H1 (cell line): ENCODE data around the gene CACUL1. TPM values are rescaled to one million over a fixed set of nuclear protein-coding genes. Genes with fewer than 3 reads are reported as not detected.

Experiments used
- CTCF ChIA-PET: fragments of 300-600 bp; sonication (Branson Sonifier 250); formaldehyde crosslinking; loops from one replicate; lab custom pipeline; 2021; ENCODE audit not compliant: partially characterized antibody; lab: Charles Lee
- POLR2A ChIA-PET: fragments of 300-600 bp; sonication (Branson Sonifier 250); formaldehyde crosslinking; loops from one replicate; lab custom pipeline; 2021; ENCODE audit warnings: inconsistent platforms; ENCODE audit not compliant: partially characterized antibody; lab: Charles Lee
- DNase-seq, 2 experiments: peaks; one replicate each; pipeline versions ENCODE4 v3.0.0 to v3.0.0-alpha.2; 2010 to 2022; ENCODE audit warnings: low spot score in 2 of 2, low read depth in 1 of 2, mixed read lengths in 1 of 2
- FAIRE-seq: peaks from 2 replicates; lab custom pipeline; 2011; peaks lifted over from hg19 to GRCh38; lab: Jason Lieb, UNC
- H2AFZ ChIP-seq: 2 replicates; pipeline ENCODE4 v1.8.1; 2012; ENCODE audit warnings: low read length, inconsistent platforms
- H2AK5ac ChIP-seq: 2 replicates; pipeline ENCODE4 v1.6.1; 2013; ENCODE audit warnings: low read depth, low read length
- H2BK120ac ChIP-seq: replicated peaks from 2 replicates; pipeline ENCODE3; 2013; ENCODE audit warnings: low read depth, low read length, inconsistent platforms
- H2BK12ac ChIP-seq: 2 replicates; pipeline ENCODE4 v1.6.1; 2013; ENCODE audit warnings: low read depth, low read length
- H2BK15ac ChIP-seq: 2 replicates; pipeline ENCODE4 v1.6.1; 2013; ENCODE audit warnings: low read length
- H2BK20ac ChIP-seq: 2 replicates; pipeline ENCODE4 v1.6.1; 2013; ENCODE audit warnings: low read length
- H2BK5ac ChIP-seq: 2 replicates; pipeline ENCODE4 v1.6.1; 2013; ENCODE audit warnings: low read depth, low read length
- H3K14ac ChIP-seq: 2 replicates; pipeline ENCODE4 v1.6.1; 2013; ENCODE audit warnings: inconsistent platforms; ENCODE audit not compliant: insufficient read length
- H3K18ac ChIP-seq: 2 replicates; pipeline ENCODE4 v1.6.1; 2013; ENCODE audit warnings: low read length; ENCODE audit errors: extremely low read depth
- H3K23ac ChIP-seq: 2 replicates; pipeline ENCODE4 v1.6.1; 2013; ENCODE audit warnings: inconsistent platforms; ENCODE audit not compliant: insufficient read length
- H3K23me2 ChIP-seq: 2 replicates; pipeline ENCODE4 v1.6.1; 2013; ENCODE audit warnings: low read depth, low read length
- H3K27ac ChIP-seq: 2 replicates; pipeline ENCODE4 v1.6.1; 2011; ENCODE audit warnings: low read depth, low read length, inconsistent platforms
- H3K27me3 ChIP-seq, 4 experiments: replicated peaks in 1 of 4; 1 replicate in 1 of 4; 2 replicates in 3 of 4; pipeline versions ENCODE4 v1.6.1 to v1.8.1; 2011 to 2013; ENCODE audit warnings: low read length in 3 of 4, mild to moderate bottlenecking in 3 of 4, inconsistent platforms in 2 of 4, mixed read lengths in 2 of 4, moderate library complexity in 1 of 4; ENCODE audit not compliant: control insufficient read depth in 3 of 4, insufficient read depth in 3 of 4; ENCODE audit errors: extremely low read depth in 1 of 4
- H3K36me3 ChIP-seq, 4 experiments: 2 replicates each; pipeline versions ENCODE4 v1.6.1 to v1.8.1; 2011 to 2013; ENCODE audit warnings: mild to moderate bottlenecking in 4 of 4, low read length in 3 of 4, moderate library complexity in 2 of 4, control low read depth in 1 of 4, inconsistent platforms in 1 of 4; ENCODE audit not compliant: insufficient read depth in 4 of 4, control insufficient read depth in 2 of 4
- H3K4ac ChIP-seq: replicated peaks from 2 replicates; pipeline ENCODE3; 2013; ENCODE audit warnings: low read length, low read depth, mixed read lengths, inconsistent platforms; ENCODE audit not compliant: insufficient read length
- H3K4me1 ChIP-seq, 4 experiments: replicated peaks in 1 of 4; 1 replicate in 1 of 4; 2 replicates in 3 of 4; pipeline versions ENCODE4 v1.6.1 to v1.8.1; 2011 to 2013; ENCODE audit warnings: low read length in 3 of 4, inconsistent platforms in 2 of 4, mixed read lengths in 1 of 4; ENCODE audit not compliant: insufficient read depth in 4 of 4, control insufficient read depth in 3 of 4
- H3K4me2 ChIP-seq, 2 experiments: 2 replicates each; pipeline versions ENCODE4 v1.6.1 to v1.8.1; 2011 to 2013; ENCODE audit warnings: low read depth in 2 of 2, low read length in 2 of 2, control low read depth in 1 of 2, inconsistent platforms in 1 of 2, mild to moderate bottlenecking in 1 of 2; ENCODE audit not compliant: insufficient read depth in 1 of 2
- H3K4me3 ChIP-seq, 4 experiments: fragments of 200-600, 300-600 bp in 1 of 4; sonication (generic), shearing (Covaris generic), sonication (Bioruptor Twin) in 1 of 4; 2 replicates each; pipeline versions ENCODE4 v1.5.1 to v1.8.1; 2011 to 2016; ENCODE audit warnings: low read length in 4 of 4, low read depth in 3 of 4, control low read depth in 2 of 4, inconsistent platforms in 2 of 4, mild to moderate bottlenecking in 2 of 4, mixed read lengths in 1 of 4, moderate library complexity in 1 of 4; ENCODE audit not compliant: insufficient read depth in 2 of 4; ENCODE audit errors: extremely low read depth in 1 of 4
- H3K56ac ChIP-seq: replicated peaks from 2 replicates; pipeline ENCODE3; 2013; ENCODE audit warnings: low read depth, mild to moderate bottlenecking, mixed read lengths, low read length, inconsistent platforms; ENCODE audit not compliant: insufficient read length
- H3K79me1 ChIP-seq: 2 replicates; pipeline ENCODE4 v1.6.1; 2013; ENCODE audit warnings: low read depth, low read length, control low read depth
- H3K79me2 ChIP-seq, 2 experiments: 2 replicates each; pipeline versions ENCODE4 v1.6.1 to v1.8.1; 2012 to 2013; ENCODE audit warnings: low read length in 2 of 2, mild to moderate bottlenecking in 2 of 2, inconsistent platforms in 1 of 2; ENCODE audit not compliant: insufficient read depth in 2 of 2, control insufficient read depth in 1 of 2
- H3K9ac ChIP-seq, 4 experiments: replicated peaks in 1 of 4; 1 replicate in 1 of 4; 2 replicates in 3 of 4; pipeline versions ENCODE4 v1.6.1 to v1.8.1; 2011 to 2013; ENCODE audit warnings: low read depth in 3 of 4, low read length in 3 of 4, control low read depth in 2 of 4, mild to moderate bottlenecking in 2 of 4, moderate library complexity in 2 of 4, inconsistent platforms in 1 of 4; ENCODE audit errors: extremely low read depth in 1 of 4
- H3K9me3 ChIP-seq, 2 experiments: 2 replicates each; pipeline versions ENCODE4 v1.6.1 to v1.8.1; 2012 to 2013; ENCODE audit warnings: mild to moderate bottlenecking in 2 of 2, moderate library complexity in 2 of 2, control low read depth in 1 of 2, inconsistent platforms in 1 of 2, low read depth in 1 of 2, low read length in 1 of 2, mixed read lengths in 1 of 2; ENCODE audit not compliant: insufficient read depth in 2 of 2
- H4K20me1 ChIP-seq, 2 experiments: replicated peaks in 1 of 2; 2 replicates each; pipeline versions ENCODE3 to v1.8.1; 2011 to 2013; ENCODE audit warnings: inconsistent platforms in 2 of 2, low read length in 2 of 2, mild to moderate bottlenecking in 1 of 2; ENCODE audit not compliant: insufficient read depth in 2 of 2, control insufficient read depth in 1 of 2
- H4K5ac ChIP-seq: 2 replicates; pipeline ENCODE4 v1.6.1; 2013; ENCODE audit warnings: low read length, low read depth, mixed read lengths, inconsistent platforms; ENCODE audit not compliant: insufficient read length
- H4K8ac ChIP-seq: 2 replicates; pipeline ENCODE4 v1.8.0; 2013; ENCODE audit warnings: mild to moderate bottlenecking, moderate library complexity, low read length, inconsistent platforms; ENCODE audit not compliant: insufficient read depth; ENCODE audit errors: extremely low read depth
- H4K91ac ChIP-seq: replicated peaks from 2 replicates; pipeline ENCODE3; 2013; ENCODE audit warnings: low read length, mixed read lengths, inconsistent platforms; ENCODE audit not compliant: insufficient read length
- ASH2L ChIP-seq: fragments of 200-600, 300-600 bp; sonication (generic); IDR thresholded peaks from one replicate; pipeline ENCODE4 v1.7.1; 2017; ENCODE audit warnings: low read length
- BACH1 ChIP-seq: IDR thresholded peaks from 2 replicates; pipeline ENCODE4 v1.6.1; 2012; ENCODE audit warnings: low read length, improper control_type of control experiment
- CBX8 ChIP-seq: fragments of 300-800, 300-1000 bp; sonication (generic); IDR thresholded peaks from 2 replicates; pipeline ENCODE4 v1.7.1; 2016; ENCODE audit warnings: low read depth, low read length, borderline replicate concordance
- CEBPB ChIP-seq: IDR thresholded peaks from 2 replicates; pipeline ENCODE4 v1.6.1; 2012; ENCODE audit warnings: low read depth, low read length
- CHD2 ChIP-seq: IDR thresholded peaks from 2 replicates; pipeline ENCODE4 v1.6.1; 2012; ENCODE audit warnings: low read length, improper control_type of control experiment
- EP300 ChIP-seq, 2 experiments: IDR thresholded peaks; 1 replicate in 1 of 2; 2 replicates in 1 of 2; pipeline ENCODE4 v1.6.1; 2011 to 2012; ENCODE audit warnings: low read depth in 2 of 2, low read length in 2 of 2, mild to moderate bottlenecking in 2 of 2, borderline replicate concordance in 1 of 2, inconsistent platforms in 1 of 2, moderate library complexity in 1 of 2
- GTF2F1 ChIP-seq: IDR thresholded peaks from 2 replicates; pipeline ENCODE4 v1.6.1; 2012; ENCODE audit warnings: low read depth, low read length, improper control_type of control experiment, borderline replicate concordance
- KDM5A ChIP-seq: fragments of 200-600 bp; IDR thresholded peaks from 2 replicates; pipeline ENCODE4 v1.7.1; 2012; ENCODE audit warnings: mild to moderate bottlenecking, low read length, inconsistent platforms, mixed read lengths
- POU5F1 ChIP-seq: IDR thresholded peaks from 2 replicates; pipeline ENCODE4 v1.6.1; 2011; ENCODE audit warnings: low read depth, mild to moderate bottlenecking, low read length, moderate library complexity
- RFX5 ChIP-seq: IDR thresholded peaks from 2 replicates; pipeline ENCODE4 v1.6.1; 2011; ENCODE audit warnings: low read depth, low read length, improper control_type of control experiment, borderline replicate concordance
- YY1 ChIP-seq: IDR thresholded peaks from 2 replicates; pipeline ENCODE4 v1.6.1; 2011; ENCODE audit warnings: low read depth, mild to moderate bottlenecking, low read length
- ZNF274 ChIP-seq: IDR thresholded peaks from 2 replicates; pipeline ENCODE4 v1.7.0; 2012; ENCODE audit warnings: low read length, borderline replicate concordance; ENCODE audit errors: extremely low read depth
- WGBS, 2 experiments: shearing (Covaris generic) in 1 of 2; methylation state at CpG; one replicate each; pipeline versions ENCODE4 v1.1.6 to v1.1.7; 2013 to 2015; ENCODE audit warnings: low lambda C conversion rate in 2 of 2, mixed read lengths in 2 of 2, inconsistent platforms in 1 of 2, low coverage in 1 of 2, missing lambda C conversion rate in 1 of 2; ENCODE audit not compliant: insufficient replicate concordance in 2 of 2, insufficient coverage in 1 of 2, insufficient read length in 1 of 2; ENCODE audit errors: extremely low coverage in 1 of 2, missing lambda C conversion rate in 1 of 2; 5-methylcytosine and 5-hydroxymethylcytosine counted together
- polyA plus RNA-seq, 7 experiments: library from polyadenylated mRNA; depleted of rRNA in 3 of 7; stranded (reverse) in 5 of 7; unstranded in 2 of 7; fragments of >200 nt in 5 of 7; fragments of 200-250 nt in 2 of 7; gene quantifications; 1 replicate in 5 of 7; 2 replicates in 1 of 7; 4 replicates in 1 of 7; pipeline versions ENCODE4 v1.2.1 to v1.2.3, GENCODE V29; 2011 to 2013; ENCODE audit warnings: missing spikeins in 2 of 7, mixed read lengths in 2 of 7
- total RNA-seq: library from RNA; stranded (reverse); fragmentation: NEBNext Ultra II Directional; extraction: Animal tissue kit (Norgen Biotek cat#: 25700); gene quantifications from 2 replicates; pipeline ENCODE4 v1.2.1, GENCODE V29; 2021

Gene CACUL1
- total and polyA plus RNA-seq, 2 of the 8 experiments (the other 6 are each of a cell fraction or from before 2014, with no cell fraction given), result 6.5 to 34.2 TPM

DNA sequence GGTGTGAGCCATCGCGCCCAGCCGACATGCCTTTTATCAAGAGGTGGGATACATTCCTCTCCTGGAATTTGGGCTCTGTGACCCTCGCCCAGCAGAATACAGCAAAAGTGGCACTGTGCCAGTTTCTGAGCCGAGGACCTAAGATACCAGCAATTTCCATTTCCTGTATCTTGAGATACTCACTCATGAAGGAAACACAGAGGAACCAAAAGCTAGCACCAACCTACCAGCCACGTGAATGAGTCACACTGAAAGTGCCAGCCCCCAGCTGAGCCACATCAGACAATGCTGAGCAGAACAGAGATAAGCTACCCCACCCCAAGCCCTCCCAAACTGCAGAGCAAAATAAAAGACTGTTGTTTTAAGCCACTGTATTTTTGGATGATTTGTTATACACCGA, 56.3 kb downstream of the CACUL1 start:
- 86% methylated on average over 7 of the region's 7 CpGs; no CpG with 5 or more reads in 1 of the 2 experiments for WGBS, 2 experiments
- Histone ChIP-seq H3K23ac (no peak overlapping the region), H2AFZ (no peak overlapping the region), H2BK5ac (no peak overlapping the region), H4K8ac (no peak overlapping the region), H3K56ac (no peak overlapping the region), H4K20me1 (no peaks in the 10 kb centered on the region), H3K4me1 (peaks cover 0 to 6% (median 3%) of the 10 kb centered on the region in 4 experiments; a peak in 3 of 7 replicates), H4K5ac (no peak overlapping the region), H3K27me3 (no peaks in the 10 kb centered on the region), H3K9ac (no peak overlapping the region), H3K27ac (no peak overlapping the region), H3K4ac (no peak overlapping the region), H3K9me3 (no peaks in the 10 kb centered on the region), H3K79me1 (no peaks in the 10 kb centered on the region), H4K91ac (no peak overlapping the region), H3K36me3 (peaks cover 0 to 24% (median 2%) of the 10 kb centered on the region in 4 experiments; a peak in 5 of 8 replicates), H3K79me2 (0 out of 4 replicates have a peak, but pooled peaks cover 0 to 6% of the 10 kb centered on the region in 2 experiments), H3K18ac (no peak overlapping the region), H2BK12ac (no peak overlapping the region), H3K4me3 (no peak overlapping the region), H2BK15ac (no peak overlapping the region), H3K14ac (no peak overlapping the region), H2AK5ac (no peak overlapping the region), H2BK20ac (no peak overlapping the region), H2BK120ac (no peak overlapping the region), H3K23me2 (no peaks in the 10 kb centered on the region), H3K4me2 (no peak overlapping the region)
- ChIA-PET CTCF (interaction anchor here (1.0 kb wide), 1 partner anchor 22 kb away, joined by 3 read pairs; no protein-coding TSS in a partner anchor), POLR2A (no interaction called here)
- DNase-seq (no peak), FAIRE-seq (no peak)
- no peak for TF ChIP-seq CBX8
- no peak for TF ChIP-seq BACH1
- no peak for TF ChIP-seq ASH2L
- TF ChIP-seq GTF2F1, result no peak
- no peak for TF ChIP-seq POU5F1
- TF ChIP-seq ZNF274, result no peak
- no peak for TF ChIP-seq YY1
- TF ChIP-seq KDM5A, result no peak
- TF ChIP-seq RFX5, result no peak
- TF ChIP-seq EP300 (IDR thresholded peaks at IDR 0.05; ENCODE audit: borderline replicate concordance in 1 of 2, low read depth in 2 of 2, low read length in 2 of 2), result no peak
- TF ChIP-seq CEBPB, result no peak
- no peak for TF ChIP-seq CHD2
